CD14-positive monocyte (primary cell): Measurements from ENCODE around the gene TRRAP. TPM values are rescaled to one million over a fixed set of nuclear protein-coding genes. Genes with fewer than 3 reads are reported as not detected.

ENCODE experiments used
- DNase-seq, 3 donors: peaks; one replicate each; pipeline ENCODE4 v3.0.0-alpha.2; 2011 to 2022
- H2AFZ ChIP-seq: 2 replicates; pipeline ENCODE4 v1.6.0; 2012; ENCODE audit warnings: mild to moderate bottlenecking, low read depth, low read length, inconsistent platforms; ENCODE audit not compliant: insufficient read depth, poor library complexity, severe bottlenecking
- H3K27ac ChIP-seq, 2 donors: 1 replicate in 1 of 2; 2 replicates in 1 of 2; pipeline ENCODE4 v1.5.1; 2012 to 2013; ENCODE audit warnings: low read length in 2 of 2, control low read depth in 1 of 2, inconsistent platforms in 1 of 2, low read depth in 1 of 2, mild to moderate bottlenecking in 1 of 2
- H3K27me3 ChIP-seq, 2 donors: one replicate each; pipeline versions ENCODE4 v1.6.0 to v1.6.1; 2011 to 2013; ENCODE audit warnings: low read length in 2 of 2; ENCODE audit not compliant: control insufficient read depth in 2 of 2, insufficient read depth in 2 of 2
- H3K36me3 ChIP-seq, 2 donors: replicated peaks in 1 of 2; 1 replicate in 1 of 2; 2 replicates in 1 of 2; pipeline versions ENCODE4 v1.5.1 to v1.6.1; 2012 to 2013; ENCODE audit warnings: low read length in 2 of 2, control low read depth in 1 of 2, inconsistent platforms in 1 of 2, mild to moderate bottlenecking in 1 of 2; ENCODE audit not compliant: insufficient read depth in 2 of 2, control insufficient read depth in 1 of 2
- H3K4me1 ChIP-seq, 2 donors: 1 replicate in 1 of 2; 2 replicates in 1 of 2; pipeline versions ENCODE4 v1.5.1 to v1.6.1; 2012 to 2013; ENCODE audit warnings: low read length in 2 of 2, control low read depth in 1 of 2, inconsistent platforms in 1 of 2, mild to moderate bottlenecking in 1 of 2, moderate library complexity in 1 of 2; ENCODE audit not compliant: insufficient read depth in 2 of 2, control insufficient read depth in 1 of 2
- H3K4me2 ChIP-seq: replicated peaks from 2 replicates; pipeline ENCODE3; 2012; ENCODE audit warnings: low read length, moderate library complexity, mild to moderate bottlenecking; ENCODE audit not compliant: poor library complexity, severe bottlenecking; ENCODE audit errors: extremely low read depth
- H3K4me3 ChIP-seq, 3 experiments: fragments of 200-600 bp in 1 of 3; sonication (generic) in 1 of 3; replicated peaks in 1 of 3; 1 replicate in 2 of 3; 2 replicates in 1 of 3; pipeline ENCODE4 v1.5.1; 2011 to 2013; ENCODE audit warnings: low read length in 3 of 3, mild to moderate bottlenecking in 3 of 3, control low read depth in 2 of 3, low read depth in 2 of 3, inconsistent platforms in 1 of 3, moderate library complexity in 1 of 3
- H3K79me2 ChIP-seq: 2 replicates; pipeline ENCODE4 v1.6.0; 2012; ENCODE audit warnings: mild to moderate bottlenecking, control low read depth, inconsistent platforms, low read length, moderate library complexity; ENCODE audit not compliant: insufficient read depth
- H3K9ac ChIP-seq: 2 replicates; pipeline ENCODE4 v1.6.0; 2017; ENCODE audit warnings: low read length, mild to moderate bottlenecking; ENCODE audit not compliant: insufficient read depth, poor library complexity, severe bottlenecking
- H3K9me3 ChIP-seq, 2 donors: replicated peaks in 1 of 2; 1 replicate in 1 of 2; 2 replicates in 1 of 2; pipeline versions ENCODE4 v1.5.1 to v1.6.1; 2012 to 2013; ENCODE audit warnings: low read length in 2 of 2, control low read depth in 1 of 2; ENCODE audit not compliant: control insufficient read depth in 1 of 2, insufficient read depth in 1 of 2
- H4K20me1 ChIP-seq: 2 replicates; pipeline ENCODE4 v1.6.0; 2012; ENCODE audit warnings: mild to moderate bottlenecking, low read length, control low read depth, moderate library complexity; ENCODE audit not compliant: insufficient read depth
- H3K27ac Mint-ChIP-seq, 7 donors: one replicate each; pipeline ENCODE4 v1.8.0; 2020; ENCODE audit warnings: mild to moderate bottlenecking in 7 of 7, mixed read lengths in 7 of 7, moderate library complexity in 6 of 7, inconsistent platforms in 2 of 7
- H3K27me3 Mint-ChIP-seq, 3 donors: one replicate each; pipeline ENCODE4 v1.8.0; 2021 to 2022; ENCODE audit warnings: low read depth in 3 of 3, mild to moderate bottlenecking in 3 of 3, mixed read lengths in 3 of 3, moderate library complexity in 3 of 3, inconsistent platforms in 1 of 3
- H3K36me3 Mint-ChIP-seq, 2 donors: one replicate each; pipeline ENCODE4 v1.8.0; 2020; ENCODE audit warnings: mixed read lengths in 2 of 2, inconsistent platforms in 1 of 2, mild to moderate bottlenecking in 1 of 2
- H3K4me1 Mint-ChIP-seq: one replicate; pipeline ENCODE4 v1.8.0; 2020; ENCODE audit warnings: mild to moderate bottlenecking, mixed read lengths
- H3K4me3 Mint-ChIP-seq, 2 donors: one replicate each; pipeline ENCODE4 v1.8.0; 2020; ENCODE audit warnings: mild to moderate bottlenecking in 2 of 2, mixed read lengths in 2 of 2, moderate library complexity in 1 of 2
- H3K9me3 Mint-ChIP-seq, 7 donors: one replicate each; pipeline ENCODE4 v1.8.0; 2020 to 2022; ENCODE audit warnings: mixed read lengths in 7 of 7, mild to moderate bottlenecking in 6 of 7, moderate library complexity in 6 of 7, inconsistent platforms in 2 of 7
- WGBS: methylation state at CpG from one replicate; pipeline ENCODE4 v1.1.5; 2013; ENCODE audit warnings: missing lambda C conversion rate; ENCODE audit not compliant: insufficient coverage; 5-methylcytosine and 5-hydroxymethylcytosine counted together
- intact Hi-C, 2 donors: fragments of 100-400 bp; cut with micrococcal nuclease; formaldehyde crosslinking; loops; one replicate each; pipeline versions ENCODE4 v1.15.0 to v1.15.1; 2023
- polyA plus RNA-seq, 3 donors: library from polyadenylated mRNA; depleted of rRNA in 1 of 3; unstranded in 2 of 3; stranded (reverse) in 1 of 3; fragments of 300-500 nt in 2 of 3; fragments of >200 nt in 1 of 3; fragmentation: Illumina TruSeq in 2 of 3; gene quantifications; 1 replicate in 2 of 3; 2 replicates in 1 of 3; pipeline ENCODE4 v1.2.3, GENCODE V29; 2012 to 2021
- TF ChIP-seq, protein P1 (sequence below): fragments of 200-600 bp; IDR thresholded peaks from one replicate; pipeline ENCODE4 v1.8.0; 2022; ENCODE audit warnings: antibody characterized with exemption, mild to moderate bottlenecking

The TRRAP gene
- polyA plus RNA-seq, 3 donors: 0.67 to 12.2 (median 1.2) TPM

DNA sequence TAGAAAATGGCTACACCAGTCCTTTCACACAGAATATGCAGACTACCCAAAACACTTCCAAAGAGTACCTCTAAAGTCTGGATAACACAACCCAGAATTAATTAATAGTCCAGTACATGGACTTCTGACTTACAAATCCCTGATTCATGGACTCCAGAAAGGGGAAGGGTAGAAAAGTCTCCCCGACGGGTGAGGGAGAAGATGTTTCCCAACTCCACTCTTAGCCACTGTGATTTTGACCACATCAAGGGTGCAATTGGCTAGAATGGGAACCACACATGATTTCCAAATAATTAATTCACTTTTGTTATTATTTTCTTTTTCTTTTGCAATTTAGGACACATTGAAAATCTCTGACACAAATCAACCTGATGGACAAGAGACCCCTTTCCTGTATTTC, 9.9 kb upstream of the TRRAP start:
- Histone ChIP-seq H2AFZ (no peak overlapping the region), H3K27me3 (peaks cover 15 to 42% of the 10 kb centered on the region in 2 donors), H3K27ac (no peak overlapping the region), H3K9me3 (peaks cover 0 to 9% of the 10 kb centered on the region in 2 donors), H3K9ac (no peak overlapping the region), H3K4me3 (no peak overlapping the region), H3K79me2 (no peaks in the 10 kb centered on the region), H4K20me1 (no peaks in the 10 kb centered on the region), H3K4me2 (no peak overlapping the region), H3K4me1 (peaks cover 29 to 36% of the 10 kb centered on the region in 2 donors), H3K36me3 (no peaks in the 10 kb centered on the region)
- TF ChIP-seq, protein P1, sequence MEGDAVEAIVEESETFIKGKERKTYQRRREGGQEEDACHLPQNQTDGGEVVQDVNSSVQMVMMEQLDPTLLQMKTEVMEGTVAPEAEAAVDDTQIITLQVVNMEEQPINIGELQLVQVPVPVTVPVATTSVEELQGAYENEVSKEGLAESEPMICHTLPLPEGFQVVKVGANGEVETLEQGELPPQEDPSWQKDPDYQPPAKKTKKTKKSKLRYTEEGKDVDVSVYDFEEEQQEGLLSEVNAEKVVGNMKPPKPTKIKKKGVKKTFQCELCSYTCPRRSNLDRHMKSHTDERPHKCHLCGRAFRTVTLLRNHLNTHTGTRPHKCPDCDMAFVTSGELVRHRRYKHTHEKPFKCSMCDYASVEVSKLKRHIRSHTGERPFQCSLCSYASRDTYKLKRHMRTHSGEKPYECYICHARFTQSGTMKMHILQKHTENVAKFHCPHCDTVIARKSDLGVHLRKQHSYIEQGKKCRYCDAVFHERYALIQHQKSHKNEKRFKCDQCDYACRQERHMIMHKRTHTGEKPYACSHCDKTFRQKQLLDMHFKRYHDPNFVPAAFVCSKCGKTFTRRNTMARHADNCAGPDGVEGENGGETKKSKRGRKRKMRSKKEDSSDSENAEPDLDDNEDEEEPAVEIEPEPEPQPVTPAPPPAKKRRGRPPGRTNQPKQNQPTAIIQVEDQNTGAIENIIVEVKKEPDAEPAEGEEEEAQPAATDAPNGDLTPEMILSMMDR: no peak
- peak in 2 of 3 donors; percentile 22 to 45 for DNase-seq
- H3K4me3 Mint-ChIP-seq: peak overlapping the region in 1 of 2 donors; percentile 80
- intact Hi-C loops: no loop called here
- H3K27me3 Mint-ChIP-seq: peaks cover 31 to 64% (median 62%) of the 10 kb centered on the region in 3 donors
- H3K9me3 Mint-ChIP-seq: peaks cover 0 to 3% (median 0%) of the 10 kb centered on the region in 7 donors
- H3K4me1 Mint-ChIP-seq: peaks cover 32% of the 10 kb centered on the region
- no CpG with 5 or more reads among the region's 2 CpGs for WGBS
- H3K36me3 Mint-ChIP-seq: no peaks in the 10 kb centered on the region
- H3K27ac Mint-ChIP-seq: no peak overlapping the region

DNA sequence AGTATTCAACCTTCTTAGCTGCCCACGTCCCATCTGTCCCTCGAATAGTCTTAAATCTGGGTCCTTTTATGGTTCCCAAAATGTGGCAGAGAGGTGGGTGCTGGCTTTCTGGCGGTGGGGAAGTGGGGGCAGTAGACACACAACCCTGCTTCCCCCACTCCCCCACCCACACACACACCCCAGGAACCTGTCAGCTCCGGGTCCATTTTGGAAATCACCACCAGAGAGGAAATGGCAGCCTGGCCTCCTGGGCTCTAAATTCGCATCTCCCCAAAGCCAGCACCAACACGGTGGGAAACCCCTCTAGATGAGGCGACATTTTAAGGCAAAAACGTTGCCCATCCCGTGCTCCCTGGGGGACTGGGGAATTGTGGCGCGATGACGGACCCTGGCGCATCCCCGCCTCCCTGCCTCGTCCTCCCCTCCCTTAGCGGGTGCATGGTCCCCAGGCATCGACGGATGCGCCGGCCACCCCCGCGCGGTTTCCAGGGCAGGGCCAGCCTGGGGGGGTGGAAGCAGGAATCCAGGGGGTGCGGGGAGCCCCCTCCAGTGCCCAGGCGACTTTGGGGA, 9.2 kb upstream of the TRRAP start:
- H3K9me3 ChIP-seq: peaks cover 0 to 9% of the 10 kb centered on the region in 2 donors
- peaks cover 15 to 42% of the 10 kb centered on the region in 2 donors for H3K27me3 ChIP-seq
- Mint-ChIP-seq H3K36me3 (no peaks in the 10 kb centered on the region), H3K9me3 (peaks cover 0 to 3% (median 0%) of the 10 kb centered on the region in 7 donors), H3K4me3 (peak overlapping the region; percentile 24 to 80), H3K27ac (peak overlapping the region in 2 of 7 donors; percentile 6 to 10), H3K4me1 (peaks cover 30% of the 10 kb centered on the region), H3K27me3 (peaks cover 34 to 67% (median 64%) of the 10 kb centered on the region in 3 donors)
- H4K20me1 ChIP-seq: no peaks in the 10 kb centered on the region
- H3K27ac ChIP-seq: no peak overlapping the region
- no peaks in the 10 kb centered on the region for H3K36me3 ChIP-seq
- DNase-seq: no peak
- intact Hi-C loops: no loop called here
- TF ChIP-seq, protein P1: no peak
- H3K4me3 ChIP-seq: peak overlapping the region in 1 of 3 experiments; percentile 72
- peak overlapping the region; percentile 56 for H2AFZ ChIP-seq
- H3K79me2 ChIP-seq: no peaks in the 10 kb centered on the region
- H3K9ac ChIP-seq: no peak overlapping the region
- 17% methylated on average over 20 of the region's 25 CpGs for WGBS
- H3K4me1 ChIP-seq: peaks cover 29 to 36% of the 10 kb centered on the region in 2 donors
- peak overlapping the region; percentile 85 for H3K4me2 ChIP-seq
